ENCODE measurements around the gene E4F1.

GRCh38 chr16:2271848-2272461, 48.6 kb downstream of the E4F1 start:
- TF ChIP-seq EZH2 (IDR thresholded peaks at IDR 0.05) (no peak), POLR2AphosphoS5 (IDR thresholded peaks at IDR 0.05; ENCODE audit: borderline replicate concordance, low read depth, low read length) (no peak), FOXP2 (optimal IDR thresholded peaks at IDR 0.05; ENCODE audit: control extremely low read depth, extremely low read length, insufficient read depth) (no peak)

Measured in SK-N-MC (cell line).